Activated effector memory CD4-positive, alpha-beta T cell treated with anti-CD3 and anti-CD28 coated beads, Interleukin-2, amount 50 U/mL, for 16 hours (primary cell): ENCODE data around the gene ZBBX.
"Not testable (repeated sequence)": the region's sequence is repeated elsewhere in the genome, so short reads cannot be mapped to it uniquely, and the experiment has no call there.

Source experiments
- DNase-seq: peaks from one replicate; pipeline ENCODE4 v3.0.0-alpha.2; 2020

ZBBX gene

DNA sequence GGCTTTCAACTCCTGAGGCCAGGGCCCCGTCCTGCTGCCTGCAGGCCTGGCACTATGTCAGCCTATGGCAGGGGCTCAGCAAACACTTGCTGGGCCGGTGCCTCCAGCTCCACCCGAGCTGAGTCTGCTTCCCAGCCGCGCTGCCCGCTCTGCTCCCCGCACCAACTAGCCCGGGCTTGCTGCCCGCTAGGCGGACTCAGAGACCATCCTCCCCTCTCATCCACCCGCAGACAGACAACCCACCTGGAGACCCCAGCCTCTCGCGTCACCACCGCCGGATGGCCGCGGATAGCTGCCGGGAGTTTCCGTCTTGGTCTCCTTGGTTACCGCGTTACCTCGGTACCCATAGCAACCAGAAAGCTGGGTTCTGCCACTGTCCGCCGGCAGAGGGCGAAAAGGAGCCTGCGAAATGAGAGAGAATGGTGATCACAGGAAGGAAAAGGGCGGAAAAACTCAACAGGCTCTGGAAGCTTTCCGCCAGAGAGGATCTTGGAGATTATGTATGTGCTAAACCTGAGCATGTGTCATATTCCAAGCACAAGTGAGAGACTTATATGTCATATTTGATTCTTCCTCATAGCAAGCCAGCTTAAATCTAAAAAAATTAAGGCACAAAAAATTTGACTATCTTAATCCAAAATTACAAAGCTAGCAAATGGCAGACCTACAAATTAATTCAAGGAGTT, at the start of gene ZBBX:
ZBBX (minus strand) TSS at position 294 of the 686 bp plus-strand sequence. CDS start 7,396 bp downstream, outside the sequence.
- DNase-seq, result peak; percentile 92

DNA sequence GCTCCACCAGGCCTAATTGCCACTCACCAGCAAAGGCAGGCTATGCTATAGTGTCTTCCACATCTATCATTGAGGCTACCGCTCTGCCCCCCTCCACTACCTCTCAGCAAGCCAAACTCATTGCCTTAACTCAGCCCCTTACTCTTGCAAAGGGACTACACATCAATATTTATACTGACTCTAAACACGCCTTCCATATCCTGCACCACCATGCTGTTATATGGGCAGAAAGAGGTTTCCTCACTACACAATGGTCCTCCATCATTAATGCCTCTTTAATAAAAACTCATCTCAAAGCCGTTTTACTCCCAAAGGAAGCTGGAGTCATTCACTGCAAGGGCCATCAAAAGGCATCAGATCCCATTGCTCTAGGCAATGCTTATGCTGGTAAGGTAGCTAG, 46.9 kb upstream of the ZBBX start:
- DNase-seq, result not testable (repeated sequence)

DNA sequence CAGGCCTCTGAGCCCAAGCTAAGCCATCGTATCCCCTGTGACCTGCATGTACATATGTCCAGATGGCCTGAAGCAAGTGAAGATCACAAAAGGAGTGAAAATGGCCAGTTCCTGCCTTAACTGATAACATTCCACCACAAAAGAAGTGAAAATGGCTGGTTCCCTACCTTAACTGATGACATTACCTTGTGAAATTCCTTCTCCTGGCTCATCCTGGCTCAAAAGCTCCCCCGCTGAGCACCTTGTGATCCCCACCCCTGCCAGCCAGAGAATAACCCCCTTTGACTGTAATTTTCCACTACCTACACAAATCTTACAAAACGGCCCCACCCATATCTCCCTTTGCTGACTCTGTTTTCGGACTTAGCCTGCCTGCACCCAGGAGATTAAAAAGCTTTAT, 42.3 kb upstream of the ZBBX start:
- DNase-seq, result not testable (repeated sequence)

- DNase-seq, result no peak
These were observed 29.5 kb upstream of the ZBBX start for GRCh38 chr3:167409611-167410010.

- no peak for DNase-seq
These were observed 26.9 kb upstream of the ZBBX start for GRCh38 chr3:167406876-167407492.

GRCh38 chr3:167397826-167398225, 17.7 kb upstream of the ZBBX start:
- no peak for DNase-seq

DNA sequence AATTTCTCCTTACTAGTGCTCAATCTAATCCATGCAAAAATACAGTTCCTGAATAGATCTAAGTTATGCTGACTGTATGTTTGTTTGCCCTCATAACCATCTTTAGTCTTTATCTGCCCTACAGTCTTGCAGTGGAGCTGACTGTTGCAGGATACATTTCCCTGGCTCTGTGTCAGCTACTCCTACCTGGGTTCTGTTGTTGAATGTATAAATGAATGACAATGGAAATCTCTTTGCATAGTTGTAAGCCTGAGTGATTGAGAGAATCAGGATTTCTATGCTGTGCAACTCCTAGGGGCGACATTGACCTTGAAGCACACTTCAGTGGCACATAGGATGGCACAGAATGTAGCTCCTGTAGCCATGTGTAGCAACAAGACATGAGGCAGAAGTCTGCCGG, 16.0 kb upstream of the ZBBX start:
- DNase-seq, result no peak

- DNase-seq, result no peak
These were observed 13.9 kb upstream of the ZBBX start for GRCh38 chr3:167394003-167394402.

- no peak for DNase-seq
These were observed 2.1 kb upstream of the ZBBX start for GRCh38 chr3:167382155-167382554.

GRCh38 chr3:167375478-167375877, 4.6 kb downstream of the ZBBX start:
- no peak for DNase-seq

DNA sequence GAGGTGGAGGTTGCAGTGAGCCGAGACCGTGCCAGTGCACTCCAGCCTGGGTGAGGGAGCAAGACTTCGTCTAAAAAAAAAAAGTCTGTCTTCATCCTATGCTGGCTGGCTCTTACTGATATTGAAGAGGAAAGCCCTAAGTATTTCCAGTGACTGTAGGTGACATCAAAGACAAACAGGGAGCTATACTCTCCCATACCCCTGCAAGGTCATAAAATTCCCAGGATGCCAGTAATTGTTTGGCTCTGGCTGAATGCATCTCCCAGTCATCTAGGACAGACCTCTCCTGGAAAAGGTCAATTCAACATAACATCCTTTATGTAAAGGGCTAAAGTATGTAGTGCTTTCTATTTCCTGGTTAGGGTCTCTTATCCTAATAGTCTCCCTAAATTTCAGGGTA, 8.0 kb downstream of the ZBBX start:
- DNase-seq, result no peak

GRCh38 chr3:167361948-167362347, 18.1 kb downstream of the ZBBX start:
- no peak for DNase-seq

GRCh38 chr3:167361306-167361705, 18.8 kb downstream of the ZBBX start:
- no peak for DNase-seq

- DNase-seq, result no peak
These were observed 24.7 kb downstream of the ZBBX start for GRCh38 chr3:167355446-167355845.

- DNase-seq, result no peak
These were observed 25.3 kb downstream of the ZBBX start for GRCh38 chr3:167354751-167355150.

GRCh38 chr3:167350245-167350862, 29.7 kb downstream of the ZBBX start:
- no peak for DNase-seq

- no peak for DNase-seq
These were observed 33.9 kb downstream of the ZBBX start for GRCh38 chr3:167346171-167346570.

DNA sequence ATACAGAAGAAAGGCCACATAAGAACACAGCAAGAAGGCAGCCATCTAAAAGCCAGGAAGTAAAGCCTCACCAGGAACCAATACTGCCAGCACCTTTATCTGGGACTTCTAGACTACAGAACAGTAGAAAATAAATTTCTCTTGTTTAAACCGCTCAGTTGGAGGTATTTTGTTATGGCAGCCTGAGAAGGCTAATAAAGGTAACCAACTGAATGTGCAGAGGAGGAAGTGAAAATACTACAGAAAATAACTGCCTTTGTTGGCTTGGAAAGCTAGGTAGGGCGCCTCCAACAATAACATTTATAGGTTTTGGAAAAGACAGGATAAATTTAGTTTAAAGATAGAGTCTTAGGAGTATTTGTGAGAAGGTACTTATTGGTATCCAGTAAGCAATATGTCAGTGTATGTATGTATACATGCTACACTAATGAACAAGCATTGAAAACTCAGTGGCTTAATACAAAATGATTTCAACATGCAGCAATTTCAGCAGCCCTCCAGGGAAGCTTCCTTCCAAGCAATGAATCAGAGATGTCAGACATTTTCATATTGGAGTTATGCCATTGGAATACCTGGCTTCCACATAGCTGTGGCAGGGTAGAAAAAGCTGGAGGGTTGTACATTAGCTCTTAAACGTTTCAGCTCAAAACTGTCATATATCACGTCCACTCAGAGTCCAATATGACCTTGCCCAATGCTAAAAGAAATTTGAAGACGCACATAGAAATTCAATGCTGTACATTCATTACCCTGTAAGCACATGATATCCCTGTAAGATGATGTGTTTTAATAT, 48.9 kb downstream of the ZBBX start:
- DNase-seq, result no peak

DNA sequence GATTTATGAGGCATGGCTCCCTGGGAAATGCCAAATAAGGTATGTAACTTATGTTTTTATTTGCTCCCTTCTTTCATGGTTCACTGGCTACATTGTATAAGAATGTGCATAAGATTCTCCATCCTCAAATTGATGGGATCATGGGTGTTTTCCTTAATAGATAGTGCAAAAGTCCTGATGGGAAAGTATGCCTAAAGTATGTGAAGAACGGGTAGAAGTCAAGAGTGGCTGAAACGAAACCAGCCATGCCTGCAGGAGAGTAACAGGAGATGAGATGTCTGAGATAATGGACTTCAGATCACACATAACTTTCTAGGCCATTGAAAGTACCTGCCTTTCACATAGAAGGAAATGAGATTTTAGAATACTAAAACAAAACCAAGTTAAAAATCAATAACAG, 56.5 kb downstream of the ZBBX start:
- DNase-seq, result no peak

DNA sequence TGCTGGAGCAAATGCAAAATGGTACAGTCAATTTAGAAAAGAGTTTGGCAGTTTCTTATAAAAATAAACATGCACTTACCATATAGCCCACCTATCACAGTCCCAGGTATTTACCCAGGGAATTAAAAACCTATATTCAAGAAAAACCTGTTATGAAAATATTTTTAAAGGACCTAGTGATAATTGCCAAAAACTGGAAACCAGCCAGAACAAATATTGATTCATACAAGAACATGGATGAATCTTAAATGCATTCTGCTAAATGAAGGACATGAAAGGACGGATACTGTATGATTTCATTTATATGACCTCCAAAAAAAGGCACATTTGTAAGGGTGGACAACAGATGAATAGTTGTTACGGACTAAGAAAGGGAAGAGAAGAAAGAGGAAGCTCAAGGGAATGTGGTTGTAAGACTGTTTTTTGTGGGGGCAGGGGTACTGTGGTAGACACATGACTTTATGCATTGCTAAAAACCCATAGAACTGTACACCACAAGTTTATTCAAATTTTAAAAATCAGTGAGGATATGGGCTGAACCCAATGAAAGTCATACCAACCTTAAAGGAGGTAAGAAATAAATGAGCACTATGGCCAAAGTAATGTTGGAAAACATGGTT, 61.0 kb downstream of the ZBBX start:
- DNase-seq, result no peak

DNA sequence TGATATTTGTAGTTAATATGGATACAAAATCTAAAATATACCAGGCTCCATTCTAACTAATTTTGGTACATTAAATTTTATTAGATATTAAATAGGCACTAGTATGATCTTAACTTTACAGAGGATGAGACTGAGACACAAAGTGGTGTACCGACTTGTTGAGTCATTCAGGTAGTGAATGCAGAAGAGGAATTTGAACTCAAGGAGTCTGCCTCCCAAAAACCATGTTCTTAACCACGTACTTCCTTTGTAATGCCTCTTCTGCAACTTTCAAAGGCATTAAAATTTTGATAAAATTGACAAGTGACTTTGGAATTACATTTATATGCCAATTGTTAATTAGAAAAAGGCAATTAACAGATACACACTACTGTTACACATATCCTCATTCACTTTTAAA, 61.8 kb downstream of the ZBBX start:
- no peak for DNase-seq

GRCh38 chr3:167306319-167306718, 73.8 kb downstream of the ZBBX start:
- DNase-seq, result no peak

- DNase-seq, result no peak
These were observed 74.7 kb downstream of the ZBBX start for GRCh38 chr3:167305340-167305890.
